WI38 (cell line): ENCODE data around the gene PTPRG.

ENCODE experiments used
- H3K4me3 ChIP-seq: 2 replicates; pipeline ENCODE4 v1.5.1; 2011; ENCODE audit warnings: low read depth, mild to moderate bottlenecking, control low read depth, low read length
- CTCF ChIP-seq: IDR thresholded peaks from 2 replicates; pipeline ENCODE4 v1.5.1; 2012; ENCODE audit warnings: low read depth, mild to moderate bottlenecking, control low read depth, low read length

Gene PTPRG

GRCh38 chr3:61841988-61842387, 280.6 kb downstream of the PTPRG start:
- TF ChIP-seq CTCF = no peak
- H3K4me3 ChIP-seq = no peak overlapping the region

- no peak overlapping the region for H3K4me3 ChIP-seq
- no peak for TF ChIP-seq CTCF
Observed at GRCh38 chr3:61844346-61844745, 283.0 kb downstream of the PTPRG start.

- no peak overlapping the region for H3K4me3 ChIP-seq
- TF ChIP-seq CTCF = no peak
Observed at GRCh38 chr3:61846488-61846887, 285.1 kb downstream of the PTPRG start.

- H3K4me3 ChIP-seq = no peak overlapping the region
- TF ChIP-seq CTCF = no peak
Observed at GRCh38 chr3:61847784-61848462, 286.6 kb downstream of the PTPRG start.

- no peak overlapping the region for H3K4me3 ChIP-seq
- TF ChIP-seq CTCF = no peak
Observed at GRCh38 chr3:61848885-61849284, 287.5 kb downstream of the PTPRG start.

DNA sequence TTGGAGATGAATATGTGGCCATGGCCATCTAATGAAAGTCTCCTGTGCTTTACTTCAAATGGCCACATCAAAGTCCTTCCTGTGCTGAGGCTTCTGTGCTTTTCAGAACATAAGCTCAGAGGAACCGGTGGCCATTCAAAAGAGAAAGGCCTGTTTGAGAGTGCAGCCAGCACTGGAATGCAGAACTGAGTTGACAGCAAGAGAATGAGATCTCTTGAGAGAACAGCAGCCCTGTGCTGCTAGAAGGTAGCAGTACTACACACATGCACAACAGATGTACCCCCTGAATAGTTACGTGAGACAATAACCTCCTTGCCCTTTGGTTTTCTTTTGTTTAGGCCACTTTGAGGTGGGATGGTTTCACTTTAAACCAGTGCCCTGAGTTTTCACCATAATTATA, 292.5 kb downstream of the PTPRG start:
- TF ChIP-seq CTCF = no peak
- no peak overlapping the region for H3K4me3 ChIP-seq

DNA sequence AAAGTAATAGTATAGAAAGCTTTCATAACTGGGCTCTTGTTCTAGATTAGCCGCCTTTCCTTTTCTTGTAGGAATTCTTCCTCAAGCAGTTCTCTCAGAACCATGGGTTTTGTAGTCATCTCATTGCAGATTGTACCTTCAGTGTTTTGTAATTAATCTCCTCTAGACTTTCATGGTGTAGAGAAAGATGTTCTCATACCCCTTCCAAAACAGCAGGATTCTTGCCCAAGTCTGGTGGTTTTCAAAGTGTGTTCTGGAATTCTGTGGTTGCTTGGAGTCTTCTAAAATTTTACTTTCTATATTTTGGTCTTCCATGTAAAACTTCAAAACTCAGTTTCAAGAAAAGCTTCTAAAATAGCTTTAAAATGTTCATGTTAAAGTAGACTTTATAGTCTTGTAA, 293.8 kb downstream of the PTPRG start:
- no peak overlapping the region for H3K4me3 ChIP-seq
- TF ChIP-seq CTCF = no peak
